Measurements from ENCODE around the gene VPS11.
"Not testable (repeated sequence)": the region's sequence is repeated elsewhere in the genome, so short reads cannot be mapped to it uniquely, and the experiment has no call there.

The VPS11 gene

DNA sequence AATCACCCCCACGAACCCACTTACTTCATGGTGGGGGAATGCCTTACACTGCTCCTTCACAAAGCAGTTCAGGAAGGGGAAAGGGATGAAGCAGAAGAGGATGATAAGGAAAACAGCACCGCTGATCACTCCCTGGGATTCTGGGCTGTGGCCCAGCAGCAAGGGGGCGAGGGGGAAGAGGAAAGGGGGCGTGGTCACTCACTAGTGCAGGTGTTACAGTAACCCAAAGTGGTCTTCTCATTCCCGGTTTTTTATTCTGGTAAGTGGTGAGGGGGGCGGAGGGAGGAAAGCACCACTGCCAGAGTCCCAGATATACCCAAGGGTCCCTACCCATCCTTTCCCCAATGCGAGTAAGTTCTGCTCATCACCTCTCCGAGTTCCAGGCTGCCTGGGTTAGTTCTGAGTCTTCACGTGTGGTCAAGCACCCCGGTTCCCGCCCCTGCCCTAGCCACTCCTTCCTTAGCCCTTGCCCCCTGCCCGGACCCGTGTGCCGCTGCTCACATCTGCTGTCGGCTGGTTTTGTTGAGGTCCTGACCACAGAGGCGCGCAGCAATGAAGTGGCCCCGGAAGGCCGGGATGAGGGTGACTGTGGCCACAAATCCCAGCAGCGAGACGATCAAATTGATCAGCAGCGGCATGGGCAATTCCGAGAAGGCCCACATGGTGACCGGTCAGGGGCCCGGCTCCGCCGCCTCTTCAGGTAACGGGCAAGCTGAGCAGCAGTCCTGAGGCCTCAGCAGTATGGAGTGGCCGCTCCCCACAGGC lies 33.6 kb downstream of the VPS11 start:
- H3K9me3 ChIP-seq (ENCODE audit: insufficient read depth, low read length): peaks cover 2% of the 10 kb centered on the region; the same call in 1 of the 2 replicates
- H3K4me1 ChIP-seq (ENCODE audit: insufficient read depth, insufficient read length): peaks cover 10% of the 10 kb centered on the region
- H3K36me3 ChIP-seq (ENCODE audit: insufficient read depth, insufficient read length, low read length): peaks cover 30% of the 10 kb centered on the region
- DNase-seq (ENCODE audit: low read depth, low spot score): no peak
- H3K4me3 ChIP-seq (ENCODE audit: insufficient read length, low read depth): peak overlapping the region; percentile 78
- TF ChIP-seq ZNF274 (IDR thresholded peaks at IDR 0.05; ENCODE audit: low read depth, low read length) (no peak), YY1 (IDR thresholded peaks at IDR 0.05; ENCODE audit: insufficient read depth, insufficient read length) (no peak), SUZ12 (IDR thresholded peaks at IDR 0.05; ENCODE audit: extremely low read depth, insufficient read depth, insufficient read length) (no peak)
- peak overlapping the region; percentile 92 for H3K9ac ChIP-seq (ENCODE audit: insufficient read length, low read depth)
- H3K27me3 ChIP-seq (ENCODE audit: insufficient read depth, insufficient read length): no peaks in the 10 kb centered on the region

DNA sequence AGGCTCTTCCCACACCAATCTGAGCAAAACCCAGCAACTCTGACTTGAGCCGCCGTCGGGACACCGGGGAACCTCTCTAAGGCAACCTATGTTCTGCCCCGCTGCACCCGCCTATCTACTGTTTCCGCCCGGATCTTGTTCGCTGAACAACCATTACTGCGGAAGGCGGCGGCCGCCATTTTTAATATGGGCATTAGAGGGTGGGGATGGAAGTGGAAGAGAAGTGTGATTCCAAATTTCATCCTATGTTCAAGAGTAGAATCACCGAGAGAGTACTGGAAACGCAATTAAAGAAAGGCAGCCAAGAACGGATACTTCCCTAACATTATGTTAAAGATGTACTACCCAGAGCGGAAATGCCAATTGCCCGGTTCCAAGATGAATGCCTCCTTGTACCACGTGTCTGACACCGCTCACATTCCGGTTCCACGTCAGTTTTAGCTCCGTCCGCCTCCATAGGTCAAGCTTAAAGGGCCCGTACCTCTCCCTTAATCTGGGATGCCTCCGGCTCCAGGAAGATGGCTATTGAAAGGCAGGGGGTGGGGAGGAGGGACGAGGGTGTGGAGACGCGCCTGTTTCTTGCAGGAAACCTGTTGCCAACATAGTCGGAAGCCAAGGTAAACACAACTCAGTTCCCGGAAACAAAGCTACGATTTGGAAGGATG lies 34.3 kb downstream of the VPS11 start, which contains the start of gene DPAGT1:
DPAGT1 (minus strand) TSS at position 95 of the 665 bp plus-strand sequence. CDS start 198 bp downstream, outside the sequence.
- H3K4me3 ChIP-seq (ENCODE audit: insufficient read length, low read depth): peak within 1 kb of the TSS; percentile 78
- H3K9me3 ChIP-seq (ENCODE audit: insufficient read depth, low read length): no peaks in the 10 kb centered on the region
- H3K36me3 ChIP-seq (ENCODE audit: insufficient read depth, insufficient read length, low read length): peaks cover 23% of the 10 kb centered on the region
- no peaks in the 10 kb centered on the region for H3K27me3 ChIP-seq (ENCODE audit: insufficient read depth, insufficient read length)
- DNase-seq (ENCODE audit: low read depth, low spot score): peak; percentile 97
- peaks cover 10% of the 10 kb centered on the region for H3K4me1 ChIP-seq (ENCODE audit: insufficient read depth, insufficient read length)
- H3K9ac ChIP-seq (ENCODE audit: insufficient read length, low read depth): peak within 1 kb of the TSS; percentile 92
- TF ChIP-seq ZNF274 (IDR thresholded peaks at IDR 0.05; ENCODE audit: low read depth, low read length) (no peak), YY1 (IDR thresholded peaks at IDR 0.05; ENCODE audit: insufficient read depth, insufficient read length) (peak; percentile 99), SUZ12 (IDR thresholded peaks at IDR 0.05; ENCODE audit: extremely low read depth, insufficient read depth, insufficient read length) (no peak)

DNA sequence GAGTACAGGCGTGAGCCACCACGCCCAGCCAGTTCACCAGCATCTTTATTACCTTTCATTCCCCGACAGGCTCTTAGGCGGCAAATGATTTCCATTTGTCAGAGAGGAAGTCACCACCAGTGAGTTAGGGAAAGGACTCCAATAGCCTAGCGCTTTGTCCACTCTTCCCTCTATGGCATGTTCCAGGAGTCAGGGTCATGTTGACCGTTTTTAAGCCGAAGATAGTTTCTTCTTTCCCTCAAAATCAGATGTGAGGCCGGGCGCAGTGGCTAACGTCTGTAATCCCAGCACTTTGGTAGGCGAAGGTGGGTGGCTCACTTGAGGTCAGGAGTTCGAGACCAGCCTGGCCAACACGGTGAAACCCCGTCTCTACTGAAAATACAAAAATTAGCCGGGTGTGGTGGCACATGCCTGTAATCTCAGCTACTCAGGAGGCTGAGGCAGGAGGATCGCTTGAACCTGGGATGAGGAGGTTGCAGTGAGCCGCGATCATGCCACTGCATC lies 35.6 kb downstream of the VPS11 start:
- not testable (repeated sequence) for H3K9ac ChIP-seq (ENCODE audit: insufficient read length, low read depth); H3K9me3 ChIP-seq (ENCODE audit: insufficient read depth, low read length); H3K36me3 ChIP-seq (ENCODE audit: insufficient read depth, insufficient read length, low read length); H3K4me3 ChIP-seq (ENCODE audit: insufficient read length, low read depth); DNase-seq (ENCODE audit: low read depth, low spot score); H3K27me3 ChIP-seq (ENCODE audit: insufficient read depth, insufficient read length)
- H3K4me1 ChIP-seq (ENCODE audit: insufficient read depth, insufficient read length): peaks cover 11% of the 10 kb centered on the region

DNA sequence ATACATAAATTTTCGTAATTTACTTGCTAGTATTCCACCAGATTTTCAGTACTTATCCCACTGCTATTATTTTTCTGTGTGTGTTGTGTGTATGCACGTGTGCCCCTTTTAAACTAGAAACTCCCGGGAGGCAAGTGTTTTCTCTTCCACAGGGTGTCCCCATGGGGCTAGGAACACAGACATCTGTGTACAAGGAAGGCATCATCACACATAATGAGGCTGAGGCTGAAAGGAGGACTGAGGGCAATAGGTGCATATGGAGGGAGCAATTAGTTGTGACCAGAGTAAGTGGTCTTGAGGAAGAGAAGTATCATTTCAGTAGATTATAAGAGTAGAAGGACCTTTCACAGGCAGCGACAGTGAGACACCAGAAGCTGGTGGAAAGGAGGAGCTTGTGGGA lies 36.2 kb downstream of the VPS11 start:
- DNase-seq (ENCODE audit: low read depth, low spot score): no peak
- Histone ChIP-seq H3K4me3 (ENCODE audit: insufficient read length, low read depth) (no peak overlapping the region), H3K9ac (ENCODE audit: insufficient read length, low read depth) (no peak overlapping the region), H3K9me3 (ENCODE audit: insufficient read depth, low read length) (no peaks in the 10 kb centered on the region), H3K36me3 (ENCODE audit: insufficient read depth, insufficient read length, low read length) (peaks cover 5% of the 10 kb centered on the region), H3K4me1 (ENCODE audit: insufficient read depth, insufficient read length) (peaks cover 14% of the 10 kb centered on the region), H3K27me3 (ENCODE audit: insufficient read depth, insufficient read length) (peaks cover 13% of the 10 kb centered on the region)
- TF ChIP-seq YY1 (IDR thresholded peaks at IDR 0.05; ENCODE audit: insufficient read depth, insufficient read length) (no peak), SUZ12 (IDR thresholded peaks at IDR 0.05; ENCODE audit: extremely low read depth, insufficient read depth, insufficient read length) (no peak), ZNF274 (IDR thresholded peaks at IDR 0.05; ENCODE audit: low read depth, low read length) (no peak)

DNA sequence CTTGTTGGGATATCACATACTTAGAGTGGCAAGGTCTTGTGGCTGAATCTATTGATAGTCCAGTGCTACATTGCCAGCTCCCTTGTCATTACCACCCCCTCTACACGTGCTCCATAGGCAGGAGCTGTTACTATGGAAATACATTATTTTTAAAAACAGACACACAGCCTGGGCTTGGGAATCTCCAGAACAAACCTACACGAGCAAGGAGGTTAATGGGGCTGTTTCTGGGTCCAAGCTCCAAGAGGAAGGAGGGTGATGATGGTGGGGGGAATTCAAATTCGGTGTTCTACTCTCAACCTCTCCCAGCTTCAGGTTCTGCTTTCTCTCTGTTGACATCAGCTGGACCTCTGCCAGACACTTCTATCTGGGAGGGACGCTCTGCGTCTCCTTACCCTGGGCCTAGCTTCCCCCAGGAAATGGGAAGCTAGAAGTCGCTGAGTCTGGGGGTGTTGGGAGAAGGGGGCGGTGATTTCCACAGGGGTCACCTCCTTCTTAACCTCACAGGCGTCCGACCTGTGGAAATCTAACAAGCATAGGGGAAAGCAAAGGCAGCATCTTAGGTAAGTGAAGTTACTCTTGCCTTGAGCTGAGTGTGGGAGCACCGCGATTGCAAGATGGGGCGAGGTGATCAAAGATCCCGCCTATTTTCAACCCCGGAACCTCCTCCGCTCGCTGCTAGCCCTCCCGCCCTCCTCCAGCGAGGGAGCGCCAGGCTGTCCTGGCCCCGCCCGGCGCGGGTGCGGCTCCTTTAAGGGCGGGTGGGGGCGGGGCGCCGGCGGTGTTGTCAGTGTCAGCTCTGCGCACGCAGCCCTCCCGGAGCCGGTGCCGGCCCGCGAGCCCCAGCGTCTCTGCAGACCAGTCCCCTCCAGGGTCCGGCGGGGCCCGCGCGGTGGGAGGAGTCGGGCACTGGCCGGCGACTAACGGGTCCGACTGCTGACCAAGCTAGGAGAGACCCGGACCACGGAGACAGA lies 39.2 kb downstream of the VPS11 start, which contains the start of gene C2CD2L:
C2CD2L (plus strand) TSS at position 781 of the 974 bp plus-strand sequence. CDS start 398 bp downstream, outside the sequence.
- peak within 1 kb of the TSS; percentile 56 for H3K4me3 ChIP-seq (ENCODE audit: insufficient read length, low read depth)

DNA sequence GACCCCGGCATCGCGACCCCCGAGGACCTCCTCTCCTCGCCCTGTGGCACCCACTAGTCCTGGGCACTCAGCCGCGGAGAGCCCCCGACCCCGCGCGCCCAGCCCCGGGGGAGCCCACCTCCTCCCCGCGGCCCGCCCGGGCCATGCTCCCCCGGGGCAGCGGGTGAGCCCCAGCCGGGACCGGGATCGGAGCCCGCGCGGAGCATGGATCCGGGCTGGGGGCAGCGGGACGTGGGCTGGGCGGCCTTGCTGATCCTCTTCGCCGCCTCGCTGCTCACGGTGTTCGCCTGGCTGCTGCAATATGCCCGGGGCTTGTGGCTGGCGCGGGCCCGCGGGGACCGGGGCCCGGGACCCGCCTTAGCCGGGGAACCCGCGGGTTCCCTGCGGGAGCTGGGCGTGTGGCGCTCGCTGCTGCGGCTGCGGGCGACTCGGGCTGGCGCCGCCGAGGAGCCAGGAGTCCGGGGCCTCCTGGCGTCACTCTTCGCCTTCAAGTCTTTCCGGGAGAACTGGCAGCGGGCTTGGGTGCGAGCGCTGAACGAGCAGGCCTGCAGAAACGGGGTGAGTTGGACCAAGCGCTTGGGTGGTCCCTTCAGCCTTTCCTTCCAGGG lies 40.0 kb downstream of the VPS11 start:
- no peak for TF ChIP-seq ZNF274 (IDR thresholded peaks at IDR 0.05; ENCODE audit: low read depth, low read length)
- TF ChIP-seq SUZ12 (IDR thresholded peaks at IDR 0.05; ENCODE audit: extremely low read depth, insufficient read depth, insufficient read length): no peak
- no peak for TF ChIP-seq YY1 (IDR thresholded peaks at IDR 0.05; ENCODE audit: insufficient read depth, insufficient read length)
- Histone ChIP-seq H3K9me3 (ENCODE audit: insufficient read depth, low read length) (no peaks in the 10 kb centered on the region), H3K36me3 (ENCODE audit: insufficient read depth, insufficient read length, low read length) (peaks cover 20% of the 10 kb centered on the region), H3K4me1 (ENCODE audit: insufficient read depth, insufficient read length) (peaks cover 8% of the 10 kb centered on the region), H3K4me3 (ENCODE audit: insufficient read length, low read depth) (peak overlapping the region; percentile 56), H3K27me3 (ENCODE audit: insufficient read depth, insufficient read length) (peaks cover 17% of the 10 kb centered on the region), H3K9ac (ENCODE audit: insufficient read length, low read depth) (peak overlapping the region; percentile 70)
- no peak for DNase-seq (ENCODE audit: low read depth, low spot score)

More for the DNA sequence above, 39.2 kb downstream of the VPS11 start, which contains the start of gene C2CD2L:
- H3K4me1 ChIP-seq (ENCODE audit: insufficient read depth, insufficient read length): peaks cover 8% of the 10 kb centered on the region
- peaks cover 13% of the 10 kb centered on the region for H3K36me3 ChIP-seq (ENCODE audit: insufficient read depth, insufficient read length, low read length)
- peak; percentile 16 for TF ChIP-seq SUZ12 (IDR thresholded peaks at IDR 0.05; ENCODE audit: extremely low read depth, insufficient read depth, insufficient read length)
- no peak for TF ChIP-seq ZNF274 (IDR thresholded peaks at IDR 0.05; ENCODE audit: low read depth, low read length)
- TF ChIP-seq YY1 (IDR thresholded peaks at IDR 0.05; ENCODE audit: insufficient read depth, insufficient read length): no peak
- no peak for DNase-seq (ENCODE audit: low read depth, low spot score)
- peaks cover 17% of the 10 kb centered on the region for H3K27me3 ChIP-seq (ENCODE audit: insufficient read depth, insufficient read length)
- H3K9ac ChIP-seq (ENCODE audit: insufficient read length, low read depth): peak within 1 kb of the TSS; percentile 70
- no peaks in the 10 kb centered on the region for H3K9me3 ChIP-seq (ENCODE audit: insufficient read depth, low read length)
